Hippocampal formation (tissue), 2 donors: ENCODE data around the gene MICAL2.

ENCODE experiments used
- DNase-seq, 2 donors: peaks; one replicate each; lab custom pipeline; 2025; lab: John Stamatoyannopoulos, UW

MICAL2 gene

DNA sequence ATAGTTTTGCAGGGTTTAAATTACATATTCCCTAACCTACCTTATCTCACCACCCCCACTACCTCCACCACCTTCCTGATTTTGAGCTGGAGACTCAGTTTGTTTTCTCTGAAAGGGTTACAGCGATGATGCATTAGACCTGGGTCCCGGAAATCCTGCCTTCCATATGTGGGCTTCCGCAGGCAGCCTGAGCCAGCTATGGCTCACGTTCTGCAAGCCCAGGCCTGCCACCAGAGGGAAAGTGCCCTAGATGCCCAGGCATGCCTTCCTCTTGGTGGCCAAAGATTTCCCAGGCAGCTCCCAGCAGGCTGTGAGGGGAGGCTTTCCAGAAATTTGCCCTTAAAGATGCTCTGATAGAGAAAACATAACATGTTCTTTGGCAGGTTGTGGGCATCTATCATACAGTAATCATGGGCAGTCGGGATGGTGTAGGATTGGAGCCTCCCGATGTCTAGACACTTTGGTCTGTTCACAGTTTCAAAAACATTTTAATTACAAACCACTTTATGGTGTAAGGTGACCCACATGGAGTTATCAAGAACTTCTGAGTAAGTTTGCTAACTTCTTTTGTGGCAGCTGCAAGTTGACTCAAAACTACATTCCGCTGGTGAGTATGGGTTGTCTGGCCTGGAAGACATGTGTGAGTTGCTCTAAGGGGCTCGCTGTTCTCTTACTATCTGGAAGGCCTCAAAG lies 79.3 kb downstream of the MICAL2 start:
- DNase-seq, result no peak

DNA sequence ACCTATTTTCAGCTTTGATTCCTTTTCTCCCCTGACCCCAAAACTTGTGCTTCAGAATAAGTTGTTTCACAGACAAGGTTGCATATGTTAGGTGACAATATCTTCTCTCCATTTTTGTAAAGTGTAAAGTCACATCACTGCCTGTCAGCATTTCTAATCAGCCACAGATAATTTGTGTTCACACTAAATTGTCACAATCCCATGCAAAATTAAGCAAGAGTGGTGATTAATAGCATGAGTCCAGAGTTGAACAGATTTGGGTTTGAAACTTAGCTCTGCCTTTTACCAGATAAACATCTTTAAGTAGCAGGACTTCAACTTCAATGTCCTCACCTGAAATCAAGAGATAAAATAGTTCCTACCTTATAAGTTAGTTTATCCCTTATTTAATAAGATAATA lies 80.1 kb downstream of the MICAL2 start:
- DNase-seq, result no peak

DNA sequence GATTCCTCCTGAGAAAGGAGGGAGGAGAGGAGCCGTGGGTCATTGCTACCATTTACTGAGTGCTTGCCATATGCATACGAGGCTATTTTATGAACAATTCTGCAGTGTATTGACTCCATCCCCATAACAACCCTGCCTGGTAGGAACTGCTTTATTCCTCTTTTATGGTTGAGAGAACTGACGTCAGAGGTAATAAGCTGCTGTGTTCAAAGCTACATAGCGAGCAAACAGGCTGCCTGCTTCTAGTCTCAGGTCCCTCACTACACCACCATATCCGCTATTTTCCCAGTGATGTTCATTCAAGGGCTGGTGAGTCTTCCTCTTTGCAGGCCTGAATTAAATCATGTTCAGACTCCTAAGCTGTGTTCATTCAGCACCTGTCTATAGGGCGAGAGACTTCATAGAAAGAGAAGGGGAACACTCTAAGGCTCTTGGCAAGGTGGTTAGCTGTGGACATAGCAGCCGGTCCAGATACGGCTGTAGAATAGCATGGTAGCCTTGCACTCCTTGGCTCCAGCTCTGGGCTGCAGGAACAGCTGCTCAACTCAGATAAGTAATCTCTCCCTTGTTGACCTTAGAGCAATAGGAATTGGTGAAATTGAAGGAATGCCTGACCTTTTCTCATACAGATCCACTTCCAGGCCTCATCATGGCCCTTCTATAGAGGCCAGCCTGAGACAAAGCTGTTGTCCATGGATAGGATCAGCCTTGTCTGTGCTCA lies 82.6 kb downstream of the MICAL2 start:
- no peak for DNase-seq

DNA sequence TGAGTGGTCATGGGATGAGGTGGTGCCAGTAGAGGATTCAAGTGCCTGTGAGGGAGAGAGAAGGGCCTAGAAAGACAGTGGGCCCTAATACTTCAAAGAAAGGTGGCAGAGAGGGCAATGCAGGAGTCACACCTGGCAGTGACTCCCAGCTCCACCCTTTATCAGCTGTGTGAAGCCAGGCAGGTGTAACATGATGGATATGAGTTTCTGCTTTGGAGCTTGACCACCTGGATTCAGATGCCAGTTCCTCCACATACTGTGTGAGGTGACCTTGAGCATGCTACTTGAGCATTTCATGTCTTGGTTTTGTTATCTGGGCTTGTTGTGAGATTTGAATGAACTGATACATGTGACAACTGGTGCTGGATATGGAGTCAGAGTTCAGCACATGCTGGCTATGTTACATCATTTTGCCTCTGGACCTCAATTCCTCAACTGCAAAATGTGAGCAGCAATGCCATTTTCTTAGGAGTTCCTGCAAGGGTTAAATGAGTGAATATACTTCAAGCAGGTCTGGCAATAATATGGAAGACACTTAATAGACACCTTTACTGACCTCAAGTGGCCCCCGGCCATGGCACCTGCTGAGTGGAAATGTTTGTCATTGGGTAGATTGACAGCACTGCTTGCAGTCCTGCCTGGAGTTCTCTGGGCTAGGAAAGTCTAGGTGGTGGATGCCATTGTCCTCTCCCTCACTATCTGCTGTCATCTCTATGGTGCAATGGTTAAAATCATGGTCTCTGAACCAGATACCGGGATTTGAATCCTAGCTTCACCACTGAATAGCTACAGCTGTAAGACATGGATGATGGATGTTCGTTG lies 83.3 kb downstream of the MICAL2 start:
- no peak for DNase-seq

DNA sequence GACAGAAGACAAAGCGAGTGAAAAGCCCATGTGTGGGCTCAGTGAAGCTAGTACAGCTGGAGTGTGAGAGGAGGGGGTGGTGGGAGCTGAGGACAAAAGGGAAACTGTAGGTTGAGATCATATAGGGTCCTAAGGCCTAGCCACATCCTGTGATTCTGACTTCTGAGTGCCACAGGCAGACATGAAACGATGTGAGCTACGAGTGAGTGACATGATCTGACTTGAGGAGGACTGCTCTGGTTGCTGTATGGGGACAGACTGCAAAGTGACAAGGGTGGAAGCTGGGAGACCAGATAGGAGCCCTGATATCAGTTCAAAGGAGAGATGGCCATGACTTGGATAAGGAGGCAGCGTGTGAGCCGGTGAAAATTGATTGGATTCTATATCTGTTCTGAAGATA lies 85.4 kb downstream of the MICAL2 start:
- DNase-seq, result no peak

DNA sequence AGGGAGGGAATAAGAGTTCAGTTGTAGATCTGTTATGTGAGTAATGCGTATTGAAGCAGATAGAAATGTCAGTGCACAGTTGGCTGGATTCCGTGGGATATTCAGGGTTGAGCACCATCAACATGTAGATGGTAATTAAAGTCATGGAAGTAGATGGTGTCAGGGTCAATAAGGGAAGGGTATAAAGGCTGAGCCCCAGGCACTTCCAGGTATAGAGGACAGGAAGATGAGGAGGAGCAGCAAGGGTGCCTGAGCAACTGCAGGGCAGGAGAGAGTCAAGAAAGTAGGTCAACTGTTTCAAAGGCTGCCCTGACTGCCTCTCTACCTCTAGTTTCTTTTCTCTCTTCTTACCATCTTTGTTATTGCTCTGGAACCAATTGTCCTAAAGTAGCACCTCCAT lies 85.9 kb downstream of the MICAL2 start:
- DNase-seq, result no peak

DNA sequence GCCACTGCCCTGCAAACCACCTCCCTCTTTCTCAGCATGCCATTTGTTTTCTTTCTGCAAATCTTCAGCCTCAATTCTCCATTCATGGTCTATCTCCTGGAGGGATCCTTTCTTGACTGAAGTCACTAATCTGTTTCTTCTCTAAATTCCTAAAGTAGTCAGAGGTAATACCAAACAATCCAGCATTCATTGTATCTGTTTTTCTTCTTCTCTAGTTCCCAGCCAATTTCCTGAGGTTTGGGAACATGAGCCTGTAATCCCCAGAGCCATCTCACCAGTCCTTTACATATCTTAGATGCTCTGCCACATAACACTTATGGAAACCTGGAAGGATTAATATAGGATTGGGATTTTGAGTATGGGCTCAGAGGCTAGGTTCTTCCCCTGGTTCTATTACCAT lies 86.5 kb downstream of the MICAL2 start:
- DNase-seq, result no peak

DNA sequence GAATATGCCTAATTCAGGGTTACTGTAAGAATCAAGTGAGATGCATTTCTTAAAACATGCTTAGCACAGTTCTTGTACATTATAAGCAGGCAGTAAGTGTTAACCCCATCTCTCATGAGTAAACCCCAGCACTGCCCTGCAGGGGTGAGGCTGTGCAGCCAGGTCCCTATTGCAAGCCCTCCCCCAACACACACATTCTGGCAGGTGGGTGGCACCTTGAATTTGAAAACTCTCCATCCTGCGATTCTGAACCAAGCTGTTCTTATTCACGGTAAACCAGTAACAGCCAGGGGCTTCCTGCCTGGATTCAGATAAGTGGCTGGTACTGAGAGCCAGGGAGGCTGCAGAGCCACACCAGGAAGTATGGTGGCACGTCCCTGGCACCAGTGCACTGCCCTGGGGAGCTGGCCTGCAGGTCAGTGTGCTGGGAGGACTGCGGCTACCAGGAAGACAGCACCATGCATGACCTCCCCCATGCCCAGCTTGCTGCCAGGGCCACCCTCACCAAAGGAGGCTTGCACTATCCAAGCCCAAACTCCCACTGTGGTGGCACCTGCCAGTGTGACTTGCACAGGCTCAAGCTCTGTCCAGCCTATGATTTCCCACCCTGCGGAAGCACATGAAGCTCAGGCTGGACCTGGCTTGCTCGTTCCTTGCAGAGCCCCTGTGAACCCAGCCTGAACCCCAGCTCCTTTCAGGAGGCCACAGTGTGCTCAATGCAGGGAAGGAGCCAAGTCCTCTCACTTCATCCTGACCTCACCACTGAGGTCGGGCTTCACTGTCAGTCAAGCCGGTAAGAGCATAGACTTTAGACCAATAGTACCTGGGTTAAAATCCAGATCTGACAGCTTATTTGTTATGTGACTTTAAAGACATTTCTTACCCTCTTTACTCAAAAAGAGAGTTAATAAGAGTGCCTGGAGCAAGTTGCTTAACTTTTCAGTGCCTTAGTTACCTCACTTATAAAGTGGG lies 88.1 kb downstream of the MICAL2 start:
- no peak for DNase-seq

DNA sequence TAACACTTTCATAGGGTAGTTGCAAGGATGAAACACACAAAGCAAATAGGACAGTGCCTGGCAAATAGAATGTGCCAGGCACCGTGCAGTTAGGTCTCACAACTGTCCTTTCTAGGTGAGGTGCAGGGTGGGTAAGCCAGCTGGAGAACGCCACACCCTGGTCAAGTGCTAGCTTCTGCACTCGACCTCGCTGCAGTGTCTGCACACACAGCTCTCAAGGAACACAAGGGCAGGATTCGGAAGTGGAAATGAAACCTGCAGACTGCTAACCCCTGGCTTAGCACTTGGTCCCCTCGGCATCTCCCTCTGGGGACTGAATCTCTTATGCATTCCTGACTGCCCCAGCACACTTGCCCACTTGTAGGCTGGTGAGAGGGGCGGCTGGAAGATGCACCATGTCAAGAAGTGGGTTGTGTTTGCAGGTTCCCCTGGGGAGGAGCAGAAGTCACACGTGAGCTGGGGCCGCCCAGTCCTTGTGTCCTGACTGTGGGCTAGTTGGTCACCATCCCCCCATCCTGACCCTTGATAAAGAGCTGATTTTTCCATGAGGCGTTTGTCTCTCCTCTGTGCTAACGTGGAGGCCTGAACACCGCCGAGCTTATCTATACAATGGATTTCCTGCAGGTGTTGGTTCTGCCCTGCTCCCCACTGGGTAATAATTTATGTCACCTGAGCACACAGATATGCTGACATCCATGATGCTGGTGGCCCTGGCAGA lies 89.0 kb downstream of the MICAL2 start:
- DNase-seq, result no peak

DNA sequence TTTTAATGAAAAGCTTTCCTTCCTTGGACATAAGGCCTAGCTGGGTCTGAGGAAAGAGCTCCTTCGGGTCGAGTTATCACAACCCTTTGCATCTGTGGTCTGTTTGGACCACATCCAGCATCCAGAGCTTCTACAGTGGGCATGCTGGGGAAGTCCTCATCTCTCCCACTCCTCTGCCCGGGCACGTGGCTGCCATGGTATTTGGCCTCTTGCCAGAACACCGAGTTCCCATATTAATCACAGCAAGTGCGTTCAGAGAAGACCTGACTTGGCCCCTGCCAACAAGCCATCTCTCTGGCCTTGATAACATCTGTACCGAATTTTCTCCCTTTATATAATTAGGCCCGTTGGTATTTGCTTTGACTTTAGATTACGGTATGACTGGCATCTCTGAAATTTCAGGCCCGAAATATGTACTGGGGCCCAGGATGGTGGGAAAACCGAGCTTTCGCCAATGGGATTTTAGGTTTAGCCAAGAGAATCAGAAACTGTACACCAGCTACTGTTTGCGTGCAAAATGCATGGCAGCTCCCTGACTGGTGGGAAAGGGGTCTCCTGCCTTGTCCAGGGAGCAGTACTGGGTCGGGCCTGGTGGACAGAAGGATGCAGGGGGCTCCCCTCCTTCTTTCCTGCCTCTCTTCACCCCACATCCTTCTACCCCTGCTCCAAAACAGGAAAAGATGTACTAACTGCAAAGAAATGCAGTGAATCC lies 90.0 kb downstream of the MICAL2 start:
- DNase-seq, result no peak

DNA sequence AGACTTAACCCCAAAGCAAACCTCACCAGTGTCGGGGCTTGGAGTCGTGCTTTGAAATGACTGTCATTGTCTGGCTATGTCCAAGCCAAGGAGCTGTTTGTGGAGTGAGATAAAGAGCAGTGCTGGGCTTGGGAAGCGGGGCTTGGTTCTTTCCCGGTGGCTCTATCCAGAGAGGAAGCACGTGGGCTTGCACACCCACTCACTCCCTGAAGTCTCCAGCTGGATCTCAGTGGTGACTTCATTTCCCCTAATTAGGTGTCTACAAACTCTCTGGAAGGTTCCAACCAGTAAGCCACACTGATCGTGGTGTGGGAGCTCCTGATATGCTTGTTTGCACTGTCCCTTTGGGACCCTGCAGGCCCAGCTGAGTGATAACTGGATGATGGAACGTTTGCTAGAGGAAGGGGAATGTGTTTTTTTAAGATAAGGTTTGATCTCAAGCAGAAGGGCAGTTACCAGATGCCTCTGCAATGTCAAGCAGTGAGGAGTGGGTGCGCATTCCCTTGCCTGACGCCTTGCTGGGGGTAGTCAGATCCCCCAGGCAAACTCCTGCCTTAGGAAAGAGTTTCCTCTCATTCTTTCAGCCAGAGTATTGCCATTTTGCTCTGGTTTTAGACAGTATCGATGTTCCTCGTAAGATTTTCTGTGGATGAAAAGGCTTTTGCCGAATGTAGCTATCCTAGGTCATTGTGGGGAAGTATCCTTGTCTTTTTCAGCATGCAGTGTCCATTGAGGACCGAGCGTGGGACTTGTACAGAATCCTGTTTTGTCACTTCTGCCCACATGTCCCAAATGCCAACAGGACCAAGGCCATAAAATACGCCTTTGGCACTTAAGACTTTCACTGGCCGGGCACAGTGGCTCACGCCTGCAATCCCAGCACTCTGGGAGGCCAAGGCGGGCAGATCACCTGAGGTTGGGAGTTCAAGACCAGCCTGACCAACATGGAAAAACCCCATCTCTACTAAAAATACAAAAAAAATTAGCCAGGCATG lies 90.9 kb downstream of the MICAL2 start:
- DNase-seq, result no peak

DNA sequence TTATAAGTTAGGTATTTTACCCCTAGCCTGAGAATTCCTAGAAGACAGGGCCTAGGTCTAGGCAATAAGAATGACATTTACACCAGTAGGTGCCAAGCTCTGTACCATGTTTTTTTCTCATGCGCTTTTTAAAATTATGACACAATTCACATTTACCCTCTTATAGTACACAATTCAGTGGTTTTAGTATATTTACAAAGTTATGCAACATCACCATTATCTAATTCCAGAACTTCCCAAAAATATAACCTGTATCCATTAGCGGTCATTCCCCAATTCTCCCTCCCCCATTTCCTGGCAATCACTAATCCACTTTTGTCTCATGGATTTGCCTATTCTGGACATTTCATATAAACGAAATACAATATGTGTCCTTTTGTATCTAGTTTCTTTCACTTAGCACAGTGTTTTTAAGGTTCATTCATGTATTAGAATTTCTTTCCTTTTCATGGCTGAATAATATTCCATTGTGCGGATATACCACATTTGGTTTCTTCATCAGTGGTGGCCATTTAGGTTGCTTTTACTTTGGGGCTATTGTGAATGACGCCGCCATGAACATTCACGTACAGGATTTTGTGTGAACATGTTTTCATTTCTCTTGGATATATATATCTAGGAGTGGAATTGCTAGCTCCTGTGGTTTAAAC lies 92.4 kb downstream of the MICAL2 start:
- no peak for DNase-seq

DNA sequence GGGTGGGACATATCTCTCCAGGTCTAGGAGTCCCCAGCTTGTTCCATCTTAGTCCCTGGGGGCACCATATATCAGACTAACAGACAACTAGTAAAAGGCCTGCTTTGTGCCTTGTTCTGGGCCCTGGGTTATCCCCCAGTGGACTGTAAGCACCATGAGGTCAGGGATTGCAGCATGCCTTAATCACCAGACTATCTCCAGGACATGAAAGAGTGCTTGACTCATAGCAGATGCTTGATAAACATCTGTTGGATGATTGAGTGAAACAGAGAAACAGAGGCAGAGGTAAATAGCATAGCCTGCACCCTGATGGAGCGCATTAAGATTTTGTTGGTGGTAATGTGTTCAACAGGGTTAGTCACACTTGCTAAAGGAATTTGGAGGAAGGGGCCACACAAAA lies 94.1 kb downstream of the MICAL2 start:
- no peak for DNase-seq

DNA sequence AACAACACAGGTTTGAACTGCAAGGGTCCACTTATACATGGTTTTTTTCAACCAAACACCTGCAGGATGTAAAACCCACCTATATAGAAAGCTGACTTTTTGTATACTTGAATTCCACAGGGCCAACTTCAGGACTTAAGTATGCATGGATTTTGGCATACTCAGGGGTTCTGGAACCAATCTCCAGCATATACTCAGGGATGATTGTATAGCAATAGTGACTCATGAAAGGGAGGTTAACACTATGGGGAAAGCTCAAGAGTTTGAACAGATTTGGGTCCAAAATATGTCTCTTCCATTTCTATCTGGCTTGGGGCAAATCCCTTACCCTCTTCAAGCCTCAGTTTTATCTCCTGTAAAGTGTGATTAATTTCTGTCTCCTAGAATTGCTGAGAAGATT lies 94.9 kb downstream of the MICAL2 start:
- no peak for DNase-seq

DNA sequence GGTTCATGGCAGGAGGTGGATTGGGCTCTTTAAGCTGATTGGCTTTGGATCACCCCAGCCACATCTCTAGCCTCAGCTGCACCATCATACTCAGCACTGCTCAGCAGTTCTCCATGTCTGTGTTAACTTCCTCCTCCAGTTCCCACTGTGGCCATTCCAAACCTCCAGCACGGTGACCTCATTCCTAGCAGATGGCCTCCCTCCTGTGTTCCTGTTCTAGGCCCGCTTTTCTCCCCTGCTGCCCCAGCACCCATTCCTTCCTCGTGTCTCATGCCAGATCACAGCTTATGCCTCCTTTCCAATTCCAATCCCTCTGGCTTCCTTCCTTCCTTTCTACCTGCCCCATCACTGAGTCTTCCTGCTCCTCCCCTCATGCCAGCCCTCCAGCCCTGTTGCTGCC lies 96.1 kb downstream of the MICAL2 start:
- DNase-seq, result no peak

DNA sequence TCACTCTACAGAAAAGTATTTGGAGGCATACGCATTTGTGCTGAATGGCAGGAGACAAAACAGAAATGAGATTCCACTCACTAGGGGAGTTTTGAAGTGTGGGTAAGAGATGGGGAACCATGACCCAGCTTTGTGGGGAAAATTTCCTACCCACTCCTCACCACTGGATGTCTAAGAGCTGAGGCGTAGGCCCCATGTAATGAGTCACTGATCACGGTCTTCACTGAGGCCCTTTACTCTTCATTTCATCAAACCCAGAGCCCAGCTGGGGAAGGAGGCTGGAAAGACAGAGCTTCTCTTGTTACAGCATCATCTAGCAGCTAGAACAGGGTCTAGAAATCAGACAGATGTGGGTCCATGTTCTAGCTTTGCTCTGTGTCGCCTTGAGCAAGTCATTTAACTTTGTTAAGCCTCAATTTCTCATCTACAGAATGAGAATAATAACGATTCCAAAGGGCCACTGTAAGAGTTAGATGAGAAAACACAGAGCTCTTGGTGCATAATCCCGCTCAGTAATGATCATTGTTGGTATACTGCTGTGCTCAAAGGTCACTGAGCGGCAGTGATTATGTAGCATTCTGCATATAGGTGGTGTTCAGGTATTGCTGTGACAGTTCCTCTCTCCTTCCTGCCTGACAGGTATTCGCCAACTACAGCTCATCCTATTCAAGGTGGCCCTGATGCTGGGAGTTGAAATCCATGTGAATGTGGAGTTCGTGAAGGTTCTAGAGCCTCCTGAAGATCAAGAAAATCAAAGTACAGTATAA lies 97.2 kb downstream of the MICAL2 start:
- no peak for DNase-seq

DNA sequence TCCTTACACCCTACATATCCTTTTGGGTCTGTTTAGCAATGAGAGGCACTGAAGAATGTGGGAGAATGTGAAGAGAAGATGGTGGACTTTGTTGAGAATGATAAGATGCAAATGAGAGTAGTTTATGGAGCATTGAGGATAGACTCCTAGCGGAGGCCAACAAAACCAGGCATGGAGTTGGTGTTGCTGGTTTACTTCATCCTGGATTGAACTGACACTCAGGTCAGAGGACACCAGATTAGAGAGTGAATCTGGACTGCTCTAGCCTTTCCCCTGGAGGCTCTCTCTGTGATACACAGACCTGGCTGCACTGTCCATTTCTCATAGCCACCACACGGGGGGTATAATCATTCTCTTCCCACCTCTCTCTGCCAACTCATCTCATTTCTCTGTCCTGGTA lies 98.7 kb downstream of the MICAL2 start:
- no peak for DNase-seq

DNA sequence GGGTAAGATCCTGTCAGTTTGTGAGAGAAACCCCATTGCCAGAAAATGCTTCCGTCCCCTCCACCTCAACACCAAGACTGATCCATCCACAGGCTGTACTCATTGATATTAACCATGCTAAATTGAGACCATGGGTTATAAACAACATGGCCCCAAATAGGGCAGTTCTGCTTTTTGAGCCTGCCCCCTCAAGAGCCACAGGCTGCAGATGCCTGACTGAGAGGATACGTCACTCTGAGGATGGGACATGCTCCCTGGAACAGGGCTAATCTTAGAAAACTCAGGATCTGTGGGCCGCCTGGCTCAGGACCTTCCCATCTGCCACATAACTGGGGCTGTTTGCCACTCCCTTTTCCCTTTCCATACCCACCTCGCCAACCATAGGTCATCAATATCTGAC lies 99.8 kb downstream of the MICAL2 start:
- no peak for DNase-seq
